ENCODE results near the gene NETO2. TPM values are rescaled to one million over a fixed set of nuclear protein-coding genes. Genes with fewer than 3 reads are reported as not detected.
A peak's percentile ranks its signal among the peaks of the same experiment; 100 is the strongest.

The NETO2 gene
- total RNA-seq (2021), result 25.6 and 28.6 TPM in 2 replicates
- long read RNA-seq, full-length matches to known transcripts, result 2 of 3 reads
- long read RNA-seq, partial matches to known transcripts, result 1 of 3 reads
- long read RNA-seq, other reads (novel, unspliced or antisense), result 0 of 3 reads

GRCh38 chr16:47143677-47144558 is at the start of gene NETO2:
TSS of gene NETO2 (minus strand) at chr16:47143945. CDS start at chr16:47143612, 333 bp downstream.
- H4K8ac ChIP-seq (replicated peaks; ENCODE audit: insufficient read length, low read depth, low read length), result no peak within 1 kb of the TSS
- H2BK5ac ChIP-seq (ENCODE audit: insufficient read length, low read length), result no peak within 1 kb of the TSS
- TF ChIP-seq CTCF (conservative IDR thresholded peaks at IDR 0.05), result peak; percentile 70
- H3K27ac Mint-ChIP-seq, result no peak within 1 kb of the TSS
- H3K9me3 Mint-ChIP-seq, result peaks cover 0 to 3% of the 10 kb centered on the region in 2 experiments; a peak in 1 of 5 replicates
- H2AK5ac ChIP-seq (ENCODE audit: insufficient read length, low read length), result no peak within 1 kb of the TSS
- H3K27me3 ChIP-seq (ENCODE audit: insufficient read depth, low read length), result peaks cover 3% of the 10 kb centered on the region; the same call in 1 of the 2 replicates
- DNase-seq, result peak; percentile 75
- H3K27ac ChIP-seq (ENCODE audit: insufficient read length, low read depth, low read length), result no peak within 1 kb of the TSS
- H3K9ac ChIP-seq (ENCODE audit: extremely low read depth, insufficient read length, low read length), result peak within 1 kb of the TSS; percentile 2
- H3T11ph ChIP-seq (ENCODE audit: low read length), result no peak within 1 kb of the TSS
- H3K79me1 ChIP-seq (ENCODE audit: insufficient read depth, low read depth, low read length, poor library complexity, severe bottlenecking), result no peaks in the 10 kb centered on the region
- no peak within 1 kb of the TSS for H4K5ac ChIP-seq (ENCODE audit: insufficient read length, low read depth, low read length)
- no peak within 1 kb of the TSS for H3K4ac ChIP-seq (ENCODE audit: low read depth, low read length)
- peak within 1 kb of the TSS; percentile 89; the same call in 1 of the 2 replicates for H3K14ac ChIP-seq (ENCODE audit: insufficient read depth, low read length)
- H3K4me2 ChIP-seq (ENCODE audit: insufficient read depth, insufficient read length, low read length), result peak within 1 kb of the TSS; percentile 54
- no peak within 1 kb of the TSS for H2AFZ ChIP-seq (ENCODE audit: low read length)
- no peak within 1 kb of the TSS for H3K56ac ChIP-seq (ENCODE audit: insufficient read length, low read depth, low read length)
- peaks cover 21 to 28% of the 10 kb centered on the region in 2 experiments for H3K4me1 Mint-ChIP-seq
- H3K18ac ChIP-seq (ENCODE audit: insufficient read length, low read depth, low read length), result no peak within 1 kb of the TSS
- H3K4me3 Mint-ChIP-seq, result peak within 1 kb of the TSS; percentile 70 to 83
- peaks cover 1% of the 10 kb centered on the region; the same call in 1 of the 2 replicates for H3K79me2 ChIP-seq (ENCODE audit: insufficient read depth, low read length)
- H3K23me2 ChIP-seq (ENCODE audit: insufficient read length, low read depth, low read length, poor library complexity, severe bottlenecking), result peaks cover 16% of the 10 kb centered on the region
- no peak within 1 kb of the TSS for H2BK12ac ChIP-seq (ENCODE audit: insufficient read length, low read depth, low read length)
- H2BK120ac ChIP-seq (ENCODE audit: low read depth, low read length, poor library complexity, severe bottlenecking), result no peak within 1 kb of the TSS
- no CpG with 5 or more reads among the region's 130 CpGs for WGBS (ENCODE audit: extremely low coverage, insufficient read length, low lambda C conversion rate)
- no peak within 1 kb of the TSS for H2BK15ac ChIP-seq (ENCODE audit: low read depth, low read length)
- H3K27me3 Mint-ChIP-seq (ENCODE audit: low read depth), result peaks cover 35% of the 10 kb centered on the region
- no peak within 1 kb of the TSS for H2BK20ac ChIP-seq (ENCODE audit: low read depth, low read length, poor library complexity, severe bottlenecking)
- H3K9me3 ChIP-seq (ENCODE audit: control insufficient read depth, low read depth, low read length), result no peaks in the 10 kb centered on the region
- H4K20me1 ChIP-seq (ENCODE audit: control insufficient read depth, insufficient read depth, insufficient read length), result no peaks in the 10 kb centered on the region
- no peak within 1 kb of the TSS for H4K91ac ChIP-seq (ENCODE audit: insufficient read length, low read depth, low read length)
- no peaks in the 10 kb centered on the region; a peak in 1 of 7 replicates for H3K36me3 Mint-ChIP-seq (ENCODE audit: insufficient read depth in 1 of 3, low read depth in 3 of 3)
- H3K4me1 ChIP-seq (ENCODE audit: insufficient read depth, low read length), result no peaks in the 10 kb centered on the region
- no peak within 1 kb of the TSS for H3K23ac ChIP-seq (ENCODE audit: insufficient read length, low read depth, low read length)

Measured in H9 (cell line).